WERI-Rb-1 (cell line): ENCODE measurements around the gene BAG1.
A peak's percentile ranks its signal among the peaks of the same experiment; 100 is the strongest.

Source experiments
- DNase-seq: peaks from one replicate; pipeline ENCODE4 v3.0.0-alpha.2; 2020
- H3K27ac ChIP-seq: fragments of 250-450 bp; sonication (Bioruptor Pico); 2 replicates; pipeline ENCODE4 v1.5.1; 2020; ENCODE audit warnings: mild to moderate bottlenecking, moderate library complexity
- H3K27me3 ChIP-seq: fragments of 250-450 bp; sonication (Bioruptor Pico); 2 replicates; pipeline ENCODE4 v1.5.1; 2021; ENCODE audit warnings: mild to moderate bottlenecking, low read depth, moderate library complexity; ENCODE audit not compliant: insufficient read depth, severe bottlenecking
- H3K36me3 ChIP-seq: fragments of 250-450 bp; sonication (Bioruptor Pico); 2 replicates; pipeline ENCODE4 v1.5.1; 2020; ENCODE audit warnings: mild to moderate bottlenecking, moderate library complexity
- H3K4me3 ChIP-seq: 2 replicates; pipeline ENCODE4 v1.5.1; 2011; ENCODE audit warnings: low read depth, mild to moderate bottlenecking, control low read depth, low read length
- H3K9me3 ChIP-seq: fragments of 250-450 bp; sonication (Bioruptor Pico); 2 replicates; pipeline ENCODE4 v1.5.1; 2021; ENCODE audit warnings: mild to moderate bottlenecking, moderate library complexity; ENCODE audit not compliant: severe bottlenecking
- TF ChIP-seq, protein P1 (sequence below): IDR thresholded peaks from 2 replicates; pipeline ENCODE4 v1.5.1; 2011; ENCODE audit warnings: low read depth, mild to moderate bottlenecking, control low read depth, inconsistent platforms, low read length

Gene BAG1

DNA sequence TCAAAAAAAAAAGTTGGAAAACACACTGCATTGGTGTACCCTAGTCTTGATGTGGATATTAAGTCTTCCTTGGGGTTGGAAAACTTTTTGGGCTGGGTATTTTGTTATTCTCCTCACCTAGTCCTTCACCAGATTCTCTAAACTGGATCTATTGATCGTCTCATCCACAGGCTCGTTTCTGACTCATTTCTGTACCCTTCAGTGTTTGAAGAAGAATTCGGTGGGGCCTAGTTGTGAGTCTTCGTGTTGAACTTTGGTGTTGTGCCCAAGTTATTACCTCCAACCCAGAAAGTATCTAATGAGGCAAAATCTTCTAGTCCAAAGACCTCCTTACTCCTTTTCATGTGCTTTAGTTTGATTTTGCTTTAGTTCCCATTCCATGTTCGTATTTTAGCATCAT lies 27.4 kb upstream of the BAG1 start:
- no peaks in the 10 kb centered on the region for H3K9me3 ChIP-seq
- peaks cover 46% of the 10 kb centered on the region for H3K36me3 ChIP-seq
- no peak overlapping the region for H3K27ac ChIP-seq
- no peak for DNase-seq
- no peaks in the 10 kb centered on the region for H3K27me3 ChIP-seq
- TF ChIP-seq, protein P1, sequence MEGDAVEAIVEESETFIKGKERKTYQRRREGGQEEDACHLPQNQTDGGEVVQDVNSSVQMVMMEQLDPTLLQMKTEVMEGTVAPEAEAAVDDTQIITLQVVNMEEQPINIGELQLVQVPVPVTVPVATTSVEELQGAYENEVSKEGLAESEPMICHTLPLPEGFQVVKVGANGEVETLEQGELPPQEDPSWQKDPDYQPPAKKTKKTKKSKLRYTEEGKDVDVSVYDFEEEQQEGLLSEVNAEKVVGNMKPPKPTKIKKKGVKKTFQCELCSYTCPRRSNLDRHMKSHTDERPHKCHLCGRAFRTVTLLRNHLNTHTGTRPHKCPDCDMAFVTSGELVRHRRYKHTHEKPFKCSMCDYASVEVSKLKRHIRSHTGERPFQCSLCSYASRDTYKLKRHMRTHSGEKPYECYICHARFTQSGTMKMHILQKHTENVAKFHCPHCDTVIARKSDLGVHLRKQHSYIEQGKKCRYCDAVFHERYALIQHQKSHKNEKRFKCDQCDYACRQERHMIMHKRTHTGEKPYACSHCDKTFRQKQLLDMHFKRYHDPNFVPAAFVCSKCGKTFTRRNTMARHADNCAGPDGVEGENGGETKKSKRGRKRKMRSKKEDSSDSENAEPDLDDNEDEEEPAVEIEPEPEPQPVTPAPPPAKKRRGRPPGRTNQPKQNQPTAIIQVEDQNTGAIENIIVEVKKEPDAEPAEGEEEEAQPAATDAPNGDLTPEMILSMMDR, result no peak
- H3K4me3 ChIP-seq, result no peak overlapping the region

DNA sequence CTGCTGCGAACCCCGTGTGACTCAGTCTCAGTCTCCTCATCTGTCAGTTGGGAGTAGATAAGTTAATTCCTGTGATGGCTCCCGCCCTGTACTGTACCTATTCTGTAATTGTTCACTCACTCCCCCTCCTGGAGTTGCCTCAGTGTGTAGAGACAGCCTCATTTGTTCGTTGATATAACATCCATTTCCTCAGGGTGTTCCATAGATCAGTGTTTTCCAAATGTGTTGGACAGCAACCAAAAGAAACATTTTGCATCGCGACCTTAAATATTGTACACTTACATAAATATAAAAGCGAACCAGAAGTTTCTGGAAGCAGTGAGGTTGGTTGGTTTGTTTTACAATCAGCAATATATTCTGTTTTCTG lies 26.5 kb upstream of the BAG1 start:
- Histone ChIP-seq H3K27me3 (no peaks in the 10 kb centered on the region), H3K27ac (peak overlapping the region; percentile 95)
- TF ChIP-seq, protein P1, result no peak

DNA sequence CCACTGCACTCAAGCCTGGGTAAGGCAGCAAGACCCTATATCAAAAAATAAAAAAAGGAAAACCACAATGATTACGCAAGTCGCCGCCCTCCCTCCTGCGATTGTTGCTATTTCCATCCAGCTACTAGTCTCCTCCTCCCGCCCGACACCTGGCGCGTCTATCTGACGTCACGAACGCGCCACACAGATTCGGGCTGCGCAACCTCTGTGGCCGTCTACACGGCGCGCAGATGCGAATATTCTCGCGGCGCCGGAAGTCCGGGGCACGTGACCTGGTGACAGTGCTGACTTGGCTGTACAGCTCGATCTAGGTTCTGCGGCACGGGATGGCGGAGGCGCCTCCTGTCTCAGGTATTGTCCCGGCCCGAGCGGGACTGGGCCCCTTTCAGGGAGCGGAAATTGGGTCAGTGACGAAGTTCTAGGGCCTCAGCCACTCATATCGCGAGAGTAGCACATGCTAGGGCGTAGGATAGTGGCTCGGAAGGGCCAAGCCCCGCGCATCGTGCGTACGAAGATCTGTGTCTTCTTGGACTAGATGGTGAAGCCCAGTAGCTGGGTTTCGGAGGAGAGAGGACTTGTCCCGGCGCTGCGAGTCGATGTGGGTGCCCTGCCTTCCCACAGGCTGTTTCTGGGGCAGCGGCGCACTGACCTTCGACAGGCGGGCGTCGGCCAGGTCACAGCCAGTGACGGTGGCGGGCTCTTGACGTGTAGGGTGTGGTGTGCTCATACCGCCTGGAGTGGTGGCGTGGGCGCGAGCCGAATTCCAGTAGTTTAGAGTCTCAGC lies 25.9 kb upstream of the BAG1 start, which contains the start of gene NFX1:
NFX1 (plus strand) TSS at position 270 of the 784 bp plus-strand sequence; CDS start at position 327, 57 bp downstream.
- Histone ChIP-seq H3K36me3 (peaks cover 35% of the 10 kb centered on the region), H3K27ac (peak within 1 kb of the TSS; percentile 95), H3K4me3 (peak within 1 kb of the TSS; percentile 71), H3K9me3 (no peaks in the 10 kb centered on the region), H3K27me3 (no peaks in the 10 kb centered on the region)
- TF ChIP-seq, protein P1, result no peak
- DNase-seq, result peak; percentile 96

More for the DNA sequence above, 26.5 kb upstream of the BAG1 start:
- DNase-seq, result no peak
- Histone ChIP-seq H3K9me3 (no peaks in the 10 kb centered on the region), H3K4me3 (peak overlapping the region; percentile 71), H3K36me3 (peaks cover 41% of the 10 kb centered on the region)

DNA sequence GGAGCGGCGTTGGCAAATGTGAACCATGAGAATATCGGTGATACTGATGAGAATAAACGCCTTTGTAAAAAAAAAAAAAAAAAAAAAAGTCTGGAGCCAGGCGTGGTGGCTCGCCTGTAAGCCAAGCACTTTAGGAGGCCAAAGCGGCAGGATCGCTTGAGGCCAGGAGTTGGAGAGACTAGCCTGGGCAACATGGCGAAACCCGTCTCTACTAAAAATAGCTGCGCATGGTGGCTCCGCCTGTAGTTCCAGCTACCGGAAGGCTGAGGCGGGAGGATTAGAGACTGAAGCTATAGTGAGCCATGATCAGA lies 25.4 kb upstream of the BAG1 start:
- peaks cover 30% of the 10 kb centered on the region for H3K36me3 ChIP-seq
- no peaks in the 10 kb centered on the region for H3K9me3 ChIP-seq
- DNase-seq, result no peak
- TF ChIP-seq, protein P1, result no peak
- H3K4me3 ChIP-seq, result peak overlapping the region; percentile 71
- no peaks in the 10 kb centered on the region for H3K27me3 ChIP-seq
- H3K27ac ChIP-seq, result peak overlapping the region; percentile 95

DNA sequence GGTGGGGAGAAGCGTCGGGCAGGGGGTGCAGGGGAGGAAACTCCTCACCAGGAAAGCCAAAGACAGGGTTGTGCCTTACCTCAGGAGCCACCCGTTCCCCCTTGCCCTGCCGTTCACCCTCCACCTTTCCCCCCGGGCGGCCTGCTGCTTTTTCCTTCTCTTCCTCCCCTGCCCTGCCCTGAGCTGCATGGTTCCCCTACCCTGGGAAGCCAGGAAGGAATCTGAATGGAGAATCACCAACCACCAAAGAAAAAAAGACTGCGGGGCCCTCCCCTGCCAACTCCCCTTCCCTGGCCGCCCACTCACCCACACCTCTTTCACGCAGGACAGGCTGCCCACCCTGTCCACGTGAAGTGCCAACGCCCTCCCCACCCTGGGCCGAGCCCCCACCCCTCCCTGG lies 25.0 kb upstream of the BAG1 start:
- H3K4me3 ChIP-seq, result peak overlapping the region; percentile 71
- peak overlapping the region; percentile 95 for H3K27ac ChIP-seq
- H3K9me3 ChIP-seq, result no peaks in the 10 kb centered on the region
- no peaks in the 10 kb centered on the region for H3K27me3 ChIP-seq
- TF ChIP-seq, protein P1, result no peak
- peaks cover 26% of the 10 kb centered on the region for H3K36me3 ChIP-seq
- DNase-seq, result no peak
